HUES6 (cell line): ENCODE measurements around the gene ITIH4.

ENCODE experiments used
- H3K27ac ChIP-seq: 2 replicates; pipeline ENCODE4 v1.7.0; 2013; ENCODE audit warnings: low read depth, mild to moderate bottlenecking, low read length, inconsistent platforms
- H3K27me3 ChIP-seq: 2 replicates; pipeline ENCODE4 v1.6.1; 2013; ENCODE audit warnings: low read length; ENCODE audit not compliant: control insufficient read depth, insufficient read depth
- H3K36me3 ChIP-seq: 2 replicates; pipeline ENCODE4 v1.6.1; 2013; ENCODE audit warnings: low read length; ENCODE audit not compliant: control insufficient read depth, insufficient read depth
- H3K4me1 ChIP-seq: 2 replicates; pipeline ENCODE4 v1.6.1; 2013; ENCODE audit warnings: low read length; ENCODE audit not compliant: control insufficient read depth, insufficient read depth
- H3K4me3 ChIP-seq: 2 replicates; pipeline ENCODE4 v1.5.1; 2013; ENCODE audit warnings: low read depth, low read length
- H3K9ac ChIP-seq: one replicate; pipeline ENCODE4 v1.6.1; 2013; ENCODE audit warnings: mild to moderate bottlenecking, low read length
- H3K9me3 ChIP-seq: 2 replicates; pipeline ENCODE4 v1.6.1; 2013; ENCODE audit warnings: low read depth, low read length; ENCODE audit not compliant: control insufficient read depth, insufficient read depth

Gene ITIH4

GRCh38 chr3:52870471-52870870 is 40.0 kb upstream of the ITIH4 start:
- Histone ChIP-seq H3K9ac (no peak overlapping the region), H3K4me1 (peaks cover 3% of the 10 kb centered on the region; the same call in 1 of the 2 replicates)

DNA sequence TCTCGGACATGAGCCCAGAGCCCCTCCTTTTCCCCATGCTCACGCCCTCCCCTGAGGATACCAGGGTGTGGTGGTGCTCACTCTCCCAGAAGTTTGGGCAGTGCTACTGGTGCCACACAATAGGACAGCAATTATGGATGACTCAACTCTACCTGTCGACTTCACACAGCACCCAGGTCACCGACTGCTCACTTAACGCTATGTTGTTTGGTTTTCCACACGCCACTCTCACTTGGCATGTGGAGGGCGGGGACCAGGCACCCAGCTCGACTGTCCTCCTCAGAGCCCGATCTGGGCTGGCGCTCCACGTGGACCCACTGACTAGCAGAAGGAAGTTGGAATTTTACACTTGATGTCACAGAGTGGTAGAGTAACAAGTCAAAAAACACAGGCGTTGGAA is 36.0 kb upstream of the ITIH4 start:
- no peak overlapping the region for H3K27ac ChIP-seq
- H3K27me3 ChIP-seq, result no peaks in the 10 kb centered on the region
- H3K4me1 ChIP-seq, result no peaks in the 10 kb centered on the region
- H3K9me3 ChIP-seq, result peaks cover 10% of the 10 kb centered on the region
- H3K36me3 ChIP-seq, result no peaks in the 10 kb centered on the region
- no peak overlapping the region for H3K4me3 ChIP-seq
- no peak overlapping the region for H3K9ac ChIP-seq

More at GRCh38 chr3:52870471-52870870, 40.0 kb upstream of the ITIH4 start:
- peaks cover 6% of the 10 kb centered on the region for H3K9me3 ChIP-seq
- H3K36me3 ChIP-seq, result no peaks in the 10 kb centered on the region
- H3K27ac ChIP-seq, result no peak overlapping the region
- H3K27me3 ChIP-seq, result no peaks in the 10 kb centered on the region
- H3K4me3 ChIP-seq, result no peak overlapping the region

GRCh38 chr3:52865994-52866393 is 35.5 kb upstream of the ITIH4 start:
- Histone ChIP-seq H3K36me3 (no peaks in the 10 kb centered on the region), H3K4me3 (no peak overlapping the region), H3K27me3 (no peaks in the 10 kb centered on the region), H3K27ac (no peak overlapping the region), H3K4me1 (no peaks in the 10 kb centered on the region), H3K9me3 (peaks cover 10% of the 10 kb centered on the region), H3K9ac (no peak overlapping the region)

DNA sequence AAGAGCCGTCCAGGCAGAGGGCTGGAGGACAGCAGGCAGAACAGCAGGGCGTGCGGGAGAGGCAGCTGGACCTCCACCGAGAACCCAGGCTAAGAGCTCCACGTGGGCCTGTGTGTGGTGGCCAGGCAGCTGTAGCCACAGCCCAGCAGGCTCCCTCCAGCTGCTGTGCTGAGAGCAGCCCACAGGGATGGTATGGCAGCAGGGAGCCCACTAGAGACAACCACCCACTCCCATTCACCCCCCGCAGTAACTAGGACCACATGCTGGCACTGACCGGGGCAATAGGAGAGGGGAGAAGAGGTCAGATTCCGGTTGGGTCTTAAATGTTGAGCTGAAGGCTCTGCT is 29.9 kb upstream of the ITIH4 start:
- Histone ChIP-seq H3K27ac (no peak overlapping the region), H3K4me3 (no peak overlapping the region), H3K9ac (no peak overlapping the region), H3K36me3 (no peaks in the 10 kb centered on the region; the same call in 1 of the 2 replicates), H3K27me3 (no peaks in the 10 kb centered on the region), H3K9me3 (peaks cover 3% of the 10 kb centered on the region; the same call in 1 of the 2 replicates), H3K4me1 (no peaks in the 10 kb centered on the region)

GRCh38 chr3:52859686-52860423 is 29.4 kb upstream of the ITIH4 start:
- Histone ChIP-seq H3K9me3 (peaks cover 3% of the 10 kb centered on the region; the same call in 1 of the 2 replicates), H3K36me3 (no peaks in the 10 kb centered on the region; the same call in 1 of the 2 replicates), H3K27me3 (no peaks in the 10 kb centered on the region)

DNA sequence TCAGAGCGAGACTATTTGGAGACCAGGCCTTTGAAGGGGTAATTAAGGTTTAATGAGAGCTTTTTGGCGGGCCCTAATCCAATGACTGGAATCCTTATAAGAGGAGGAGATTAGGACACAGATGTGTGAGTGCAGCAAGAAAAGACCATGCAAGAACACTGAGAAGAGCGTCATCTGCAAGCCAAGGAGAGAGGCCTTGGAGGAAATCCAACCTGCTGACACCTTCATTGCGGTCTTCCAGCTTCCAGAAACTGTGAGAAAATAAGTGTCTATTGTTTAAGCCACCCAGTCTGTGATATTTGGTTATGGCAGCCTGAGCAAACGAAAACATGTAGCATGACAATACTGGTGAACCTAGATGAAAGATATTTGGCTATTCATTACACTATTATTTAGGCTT is 27.4 kb upstream of the ITIH4 start:
- H3K27ac ChIP-seq, result no peak overlapping the region
- H3K9ac ChIP-seq, result no peak overlapping the region
- H3K4me1 ChIP-seq, result no peaks in the 10 kb centered on the region
- no peak overlapping the region for H3K4me3 ChIP-seq
- H3K9me3 ChIP-seq, result no peaks in the 10 kb centered on the region
- H3K27me3 ChIP-seq, result no peaks in the 10 kb centered on the region
- no peaks in the 10 kb centered on the region; the same call in 1 of the 2 replicates for H3K36me3 ChIP-seq

More at GRCh38 chr3:52859686-52860423, 29.4 kb upstream of the ITIH4 start:
- no peak overlapping the region for H3K9ac ChIP-seq
- no peak overlapping the region for H3K4me3 ChIP-seq
- no peak overlapping the region for H3K27ac ChIP-seq
- H3K4me1 ChIP-seq, result no peaks in the 10 kb centered on the region

DNA sequence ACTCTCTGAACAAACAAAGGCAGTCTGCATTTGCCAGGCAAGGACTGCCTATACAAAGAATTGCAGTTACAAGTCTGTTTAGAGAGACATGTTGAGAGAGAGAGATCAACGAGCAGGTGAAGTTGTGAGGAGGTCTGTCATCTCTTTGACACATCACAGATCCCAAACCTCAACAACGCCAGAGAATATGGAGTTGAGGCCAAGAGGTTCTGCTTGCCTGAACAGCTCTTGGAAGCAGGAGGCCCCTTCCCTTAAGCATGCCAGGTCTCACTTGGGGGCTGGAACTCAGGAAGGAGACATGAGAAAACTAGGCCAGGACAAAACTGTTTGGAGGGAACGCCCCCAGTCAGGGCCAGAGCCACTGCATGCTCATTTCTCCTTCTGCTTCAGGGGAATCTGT is 26.7 kb upstream of the ITIH4 start:
- Histone ChIP-seq H3K4me1 (no peaks in the 10 kb centered on the region), H3K36me3 (no peaks in the 10 kb centered on the region; the same call in 1 of the 2 replicates), H3K27ac (no peak overlapping the region), H3K9me3 (no peaks in the 10 kb centered on the region), H3K4me3 (no peak overlapping the region), H3K9ac (no peak overlapping the region), H3K27me3 (no peaks in the 10 kb centered on the region)

DNA sequence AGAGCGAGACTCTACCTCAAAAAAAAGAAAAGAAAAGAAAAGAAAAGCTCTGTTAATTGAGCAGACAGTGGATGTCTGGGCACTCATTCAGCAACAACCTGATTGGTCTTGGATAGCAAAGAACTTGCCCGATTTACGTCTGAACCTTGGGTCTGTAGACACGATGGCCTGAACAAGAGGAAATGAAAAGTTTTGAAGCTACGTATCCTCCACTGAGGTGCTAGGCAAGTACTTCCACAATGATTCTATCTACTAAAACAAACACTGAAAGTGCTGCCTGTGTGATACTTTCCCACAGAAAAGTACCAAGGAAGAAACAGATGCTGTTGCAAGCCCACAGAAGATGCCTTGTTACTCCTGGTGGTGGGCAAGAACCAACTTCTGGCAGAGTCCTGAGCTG is 26.2 kb upstream of the ITIH4 start:
- Histone ChIP-seq H3K27me3 (no peaks in the 10 kb centered on the region), H3K27ac (no peak overlapping the region), H3K4me1 (no peaks in the 10 kb centered on the region), H3K9me3 (no peaks in the 10 kb centered on the region), H3K36me3 (no peaks in the 10 kb centered on the region; the same call in 1 of the 2 replicates), H3K9ac (no peak overlapping the region), H3K4me3 (no peak overlapping the region)

- H3K4me1 ChIP-seq, result no peaks in the 10 kb centered on the region
- no peak overlapping the region for H3K9ac ChIP-seq
- no peaks in the 10 kb centered on the region for H3K27me3 ChIP-seq
- H3K9me3 ChIP-seq, result no peaks in the 10 kb centered on the region
- no peak overlapping the region for H3K27ac ChIP-seq
- peaks cover 9% of the 10 kb centered on the region for H3K36me3 ChIP-seq
- H3K4me3 ChIP-seq, result no peak overlapping the region
Measured at GRCh38 chr3:52854013-52854412, 23.5 kb upstream of the ITIH4 start.

GRCh38 chr3:52852419-52852818 is 21.9 kb upstream of the ITIH4 start:
- Histone ChIP-seq H3K27me3 (no peaks in the 10 kb centered on the region), H3K9me3 (no peaks in the 10 kb centered on the region), H3K4me3 (no peak overlapping the region), H3K9ac (no peak overlapping the region), H3K27ac (no peak overlapping the region), H3K36me3 (peaks cover 25% of the 10 kb centered on the region), H3K4me1 (no peaks in the 10 kb centered on the region)

DNA sequence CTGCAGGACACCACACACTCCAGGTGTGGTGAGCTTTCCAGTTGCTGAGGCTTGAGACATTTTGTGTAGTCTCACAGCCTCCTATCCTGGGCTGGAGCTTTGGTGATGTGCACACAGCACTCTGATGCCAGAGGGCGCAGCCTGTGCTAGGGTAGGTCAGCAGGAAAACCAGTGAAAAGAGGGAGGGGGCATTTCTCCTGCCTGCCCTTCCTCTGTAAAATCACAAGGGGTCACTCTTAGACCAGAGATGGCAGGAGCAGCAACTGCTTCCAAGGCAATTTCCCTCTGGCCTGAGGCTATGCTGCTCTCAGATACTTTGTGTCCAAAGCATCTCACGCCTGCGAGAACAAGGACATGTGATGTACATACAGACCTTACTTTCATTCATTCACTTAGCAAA is 20.9 kb upstream of the ITIH4 start:
- no peaks in the 10 kb centered on the region for H3K27me3 ChIP-seq
- no peaks in the 10 kb centered on the region for H3K4me1 ChIP-seq
- no peaks in the 10 kb centered on the region for H3K9me3 ChIP-seq
- H3K9ac ChIP-seq, result no peak overlapping the region
- no peak overlapping the region for H3K27ac ChIP-seq
- H3K36me3 ChIP-seq, result peaks cover 30% of the 10 kb centered on the region
- H3K4me3 ChIP-seq, result no peak overlapping the region
